Keratinocyte (primary cell): Measurements from ENCODE around the gene BAHCC1. TPM values are rescaled to one million over a fixed set of nuclear protein-coding genes. Genes with fewer than 3 reads are reported as not detected.

ENCODE experiments used
- DNase-seq: peaks from one replicate; pipeline ENCODE4 v3.0.0-alpha.2; 2011; ENCODE audit warnings: low read depth, missing footprints, low spot score
- FAIRE-seq: peaks from 2 replicates; lab custom pipeline; 2011; peaks lifted over from hg19 to GRCh38; lab: Jason Lieb, UNC
- H2AFZ ChIP-seq: 2 replicates; pipeline ENCODE4 v1.6.0; 2012; ENCODE audit warnings: low read length, control low read depth, inconsistent platforms; ENCODE audit not compliant: control insufficient read depth
- H3K27ac ChIP-seq: 2 replicates; pipeline ENCODE4 v1.5.1; 2011; ENCODE audit warnings: low read length; ENCODE audit not compliant: control insufficient read depth, insufficient read depth
- H3K27me3 ChIP-seq: 3 replicates; pipeline ENCODE4 v1.6.0; 2011; ENCODE audit warnings: low read length; ENCODE audit not compliant: control insufficient read depth, insufficient read depth; ENCODE audit errors: extremely low read depth
- H3K36me3 ChIP-seq, 2 experiments: 2 replicates in 1 of 2; 3 replicates in 1 of 2; pipeline ENCODE4 v1.5.1; 2011; ENCODE audit warnings: low read length in 2 of 2, mild to moderate bottlenecking in 1 of 2; ENCODE audit not compliant: control insufficient read depth in 2 of 2, insufficient read depth in 2 of 2; ENCODE audit errors: extremely low read depth in 1 of 2
- H3K4me1 ChIP-seq: 3 replicates; pipeline ENCODE4 v1.5.1; 2011; ENCODE audit warnings: low read length; ENCODE audit not compliant: control insufficient read depth, insufficient read depth; ENCODE audit errors: extremely low read depth
- H3K4me2 ChIP-seq: 3 replicates; pipeline ENCODE4 v1.6.0; 2011; ENCODE audit warnings: low read depth, low read length; ENCODE audit not compliant: control insufficient read depth, insufficient read depth; ENCODE audit errors: extremely low read depth
- H3K4me3 ChIP-seq, 3 experiments: fragments of 200-600 bp in 1 of 3; sonication (generic) in 1 of 3; 2 replicates in 2 of 3; 3 replicates in 1 of 3; pipeline ENCODE4 v1.5.1; 2011 to 2016; ENCODE audit warnings: low read length in 3 of 3, mild to moderate bottlenecking in 3 of 3, control low read depth in 2 of 3, inconsistent platforms in 1 of 3, low read depth in 1 of 3, mixed read lengths in 1 of 3, mixed run types in 1 of 3, moderate library complexity in 1 of 3; ENCODE audit not compliant: control insufficient read depth in 2 of 3, insufficient read depth in 2 of 3; ENCODE audit errors: extremely low read depth in 1 of 3
- H3K79me2 ChIP-seq: 2 replicates; pipeline ENCODE4 v1.6.0; 2012; ENCODE audit warnings: low read length; ENCODE audit not compliant: control insufficient read depth, insufficient read depth
- H3K9ac ChIP-seq: 3 replicates; pipeline ENCODE4 v1.6.0; 2011; ENCODE audit warnings: low read length; ENCODE audit not compliant: control insufficient read depth, insufficient read depth; ENCODE audit errors: extremely low read depth
- H3K9me1 ChIP-seq: 3 replicates; pipeline ENCODE4 v1.6.0; 2011; ENCODE audit warnings: low read length; ENCODE audit not compliant: control insufficient read depth, insufficient read depth; ENCODE audit errors: extremely low read depth
- H3K9me3 ChIP-seq: 2 replicates; pipeline ENCODE4 v1.5.1; 2012; ENCODE audit warnings: low read depth, low read length; ENCODE audit not compliant: control insufficient read depth
- H4K20me1 ChIP-seq: 3 replicates; pipeline ENCODE4 v1.6.0; 2011; ENCODE audit warnings: low read length; ENCODE audit not compliant: control insufficient read depth, insufficient read depth; ENCODE audit errors: extremely low read depth
- CTCF ChIP-seq, 3 experiments: IDR thresholded peaks in 1 of 3; conservative IDR thresholded peaks in 1 of 3; optimal IDR thresholded peaks in 1 of 3; 2 replicates in 2 of 3; 3 replicates in 1 of 3; pipeline versions ENCODE3 to v1.5.1; 2011; ENCODE audit warnings: low read length in 3 of 3, mild to moderate bottlenecking in 3 of 3, moderate library complexity in 2 of 3, control low read depth in 1 of 3, inconsistent platforms in 1 of 3; ENCODE audit not compliant: insufficient read depth in 2 of 3; ENCODE audit errors: extremely low read depth in 1 of 3
- EZH2 ChIP-seq: IDR thresholded peaks from one replicate; pipeline ENCODE4 v1.6.1; 2012; ENCODE audit warnings: inconsistent platforms, mild to moderate bottlenecking, low read length, moderate library complexity
- dilution Hi-C: fragments of 300-500 bp; cut with MboI; formaldehyde crosslinking; loops from one replicate; pipeline ENCODE4 v1.7.0; 2020; ENCODE audit warnings: low sequenced_read_pairs; ENCODE audit not compliant: extremely low pct_ligation_motif_present
- polyA plus RNA-seq, 5 experiments: library from polyadenylated mRNA; depleted of rRNA in 3 of 5; stranded (reverse) in 3 of 5; stranded (forward) in 1 of 5; unstranded in 1 of 5; fragments of >200 nt; gene quantifications; 1 replicate in 1 of 5; 2 replicates in 3 of 5; 3 replicates in 1 of 5; pipeline versions ENCODE4 v1.2.1 to v1.2.3, GENCODE V29; 2011 to 2012; ENCODE audit warnings: missing spikeins in 2 of 5, low read depth in 1 of 5, low replicate concordance in 1 of 5

BAHCC1 gene
- polyA plus RNA-seq, 1 donor (not counting 4 experiments of a cell fraction or from before 2014, with no cell fraction given) = 0.52 TPM

- H3K79me2 ChIP-seq = no peaks in the 10 kb centered on the region
- H3K4me3 ChIP-seq = peak overlapping the region in 2 of 3 experiments; percentile 5 to 38
- no peak overlapping the region for H3K9ac ChIP-seq
- H3K4me1 ChIP-seq = peaks cover 4% of the 10 kb centered on the region
- H4K20me1 ChIP-seq = no peaks in the 10 kb centered on the region
- H3K9me1 ChIP-seq = no peaks in the 10 kb centered on the region
- no peaks in the 10 kb centered on the region for H3K36me3 ChIP-seq
- peak overlapping the region; percentile 51 for H2AFZ ChIP-seq
- dilution Hi-C loops = no loop called here
- DNase-seq (peak; percentile 50), FAIRE-seq (peak; percentile 74)
- no peak overlapping the region for H3K27ac ChIP-seq
- TF ChIP-seq CTCF (optimal IDR thresholded peaks at IDR 0.05 in 1 of 3, IDR thresholded peaks at IDR 0.05 in 1 of 3, conservative IDR thresholded peaks at IDR 0.05 in 1 of 3; ENCODE audit: extremely low read depth in 1 of 3, insufficient read depth in 2 of 3, low read length in 3 of 3) = peak in 2 of 3 experiments; percentile 3 to 53
- no peak for TF ChIP-seq EZH2
- H3K27me3 ChIP-seq = peaks cover 6% of the 10 kb centered on the region
- H3K4me2 ChIP-seq = peak overlapping the region; percentile 37
- H3K9me3 ChIP-seq = no peaks in the 10 kb centered on the region
These were observed 15.7 kb upstream of the BAHCC1 start for GRCh38 chr17:81379523-81379942.

- H3K27ac ChIP-seq = no peak overlapping the region
- H2AFZ ChIP-seq = no peak overlapping the region
- FAIRE-seq (no peak), DNase-seq (no peak)
- no peaks in the 10 kb centered on the region for H3K79me2 ChIP-seq
- H3K36me3 ChIP-seq = no peaks in the 10 kb centered on the region
- H3K9ac ChIP-seq = no peak overlapping the region
- H4K20me1 ChIP-seq = no peaks in the 10 kb centered on the region
- H3K4me2 ChIP-seq = no peak overlapping the region
- dilution Hi-C loops = no loop called here
- H3K9me1 ChIP-seq = no peaks in the 10 kb centered on the region
- peaks cover 6% of the 10 kb centered on the region for H3K27me3 ChIP-seq
- H3K4me3 ChIP-seq = no peak overlapping the region
- H3K4me1 ChIP-seq = peaks cover 4% of the 10 kb centered on the region
- no peak for TF ChIP-seq EZH2
- TF ChIP-seq CTCF (optimal IDR thresholded peaks at IDR 0.05 in 1 of 3, IDR thresholded peaks at IDR 0.05 in 1 of 3, conservative IDR thresholded peaks at IDR 0.05 in 1 of 3; ENCODE audit: extremely low read depth in 1 of 3, insufficient read depth in 2 of 3, low read length in 3 of 3) = no peak
- no peaks in the 10 kb centered on the region for H3K9me3 ChIP-seq
These were observed 15.1 kb upstream of the BAHCC1 start for GRCh38 chr17:81380131-81380530.
